Measurements from ENCODE around the gene RPS6KA6.

DNA sequence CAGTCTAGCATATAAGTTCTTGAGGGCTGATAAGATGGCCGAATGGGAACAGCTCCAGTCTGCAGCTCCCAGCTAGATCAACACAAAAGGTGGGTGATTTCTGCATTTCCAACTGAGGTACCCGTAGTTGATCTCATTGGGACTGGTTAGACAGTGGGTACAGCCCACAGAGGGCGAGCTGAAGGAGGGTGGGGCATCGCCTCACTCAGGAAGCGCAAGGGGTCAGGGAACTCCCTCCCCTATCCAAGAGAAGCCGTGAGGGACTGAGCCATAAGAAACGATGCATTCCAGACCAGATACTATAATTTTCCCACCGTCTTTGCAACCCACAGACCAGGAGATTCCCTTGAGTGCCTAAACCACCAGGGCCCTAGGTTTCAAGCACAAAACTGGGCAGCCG, 109.0 kb downstream of the RPS6KA6 start:
- TF ChIP-seq, protein P1, sequence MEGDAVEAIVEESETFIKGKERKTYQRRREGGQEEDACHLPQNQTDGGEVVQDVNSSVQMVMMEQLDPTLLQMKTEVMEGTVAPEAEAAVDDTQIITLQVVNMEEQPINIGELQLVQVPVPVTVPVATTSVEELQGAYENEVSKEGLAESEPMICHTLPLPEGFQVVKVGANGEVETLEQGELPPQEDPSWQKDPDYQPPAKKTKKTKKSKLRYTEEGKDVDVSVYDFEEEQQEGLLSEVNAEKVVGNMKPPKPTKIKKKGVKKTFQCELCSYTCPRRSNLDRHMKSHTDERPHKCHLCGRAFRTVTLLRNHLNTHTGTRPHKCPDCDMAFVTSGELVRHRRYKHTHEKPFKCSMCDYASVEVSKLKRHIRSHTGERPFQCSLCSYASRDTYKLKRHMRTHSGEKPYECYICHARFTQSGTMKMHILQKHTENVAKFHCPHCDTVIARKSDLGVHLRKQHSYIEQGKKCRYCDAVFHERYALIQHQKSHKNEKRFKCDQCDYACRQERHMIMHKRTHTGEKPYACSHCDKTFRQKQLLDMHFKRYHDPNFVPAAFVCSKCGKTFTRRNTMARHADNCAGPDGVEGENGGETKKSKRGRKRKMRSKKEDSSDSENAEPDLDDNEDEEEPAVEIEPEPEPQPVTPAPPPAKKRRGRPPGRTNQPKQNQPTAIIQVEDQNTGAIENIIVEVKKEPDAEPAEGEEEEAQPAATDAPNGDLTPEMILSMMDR (IDR thresholded peaks at IDR 0.05 in 4 of 5, conservative IDR thresholded peaks at IDR 0.05 in 1 of 5): no peak
- TF ChIP-seq POLR2A (IDR thresholded peaks at IDR 0.05): no peak

Data from gastrocnemius medialis (tissue), 4 donors.